Naive thymus-derived CD4-positive, alpha-beta T cell (primary cell): Measurements from ENCODE around the gene PRXL2A. TPM values are rescaled to one million over a fixed set of nuclear protein-coding genes. Genes with fewer than 3 reads are reported as not detected.

Experiments
- ATAC-seq: fragments of 150-1000 bp; cut with Tn5 transposase; 2 replicates; pipeline ENCODE4 v1.10.0; 2021; ENCODE audit warnings: mild to moderate bottlenecking, moderate library complexity
- CTCF ChIA-PET: fragments of 350-600 bp; sonication (Branson Sonifier 250); formaldehyde crosslinking; loops from one replicate; lab custom pipeline; 2021; ENCODE audit warnings: antibody characterized with exemption; lab: Charles Lee
- POLR2A ChIA-PET: fragments of 350-600 bp; sonication (Branson Sonifier 250); formaldehyde crosslinking; loops from one replicate; lab custom pipeline; 2021; ENCODE audit warnings: antibody characterized with exemption, inconsistent platforms; lab: Charles Lee
- DNase-seq, 9 donors: peaks; one replicate each; pipeline versions ENCODE4 v3.0.0 to v3.0.0-alpha.2; 2020 to 2022; ENCODE audit warnings: mixed read lengths in 1 of 9
- H3K27ac ChIP-seq: one replicate; pipeline ENCODE4 v1.7.0; 2013; ENCODE audit warnings: mild to moderate bottlenecking, low read depth, low read length, moderate library complexity
- H3K27me3 ChIP-seq, 2 donors: one replicate each; pipeline ENCODE4 v1.7.0; 2013; ENCODE audit warnings: low read length in 2 of 2, mild to moderate bottlenecking in 2 of 2, moderate library complexity in 2 of 2; ENCODE audit not compliant: control insufficient read depth in 2 of 2, insufficient read depth in 2 of 2
- H3K36me3 ChIP-seq, 3 experiments: 1 replicate in 2 of 3; 2 replicates in 1 of 3; pipeline ENCODE4 v1.7.0; 2013; ENCODE audit warnings: low read length in 3 of 3, mild to moderate bottlenecking in 3 of 3, moderate library complexity in 1 of 3; ENCODE audit not compliant: insufficient read depth in 3 of 3, control insufficient read depth in 2 of 3
- H3K4me1 ChIP-seq, 2 donors: one replicate each; pipeline ENCODE4 v1.7.0; 2013; ENCODE audit warnings: low read length in 2 of 2, mild to moderate bottlenecking in 2 of 2, moderate library complexity in 1 of 2; ENCODE audit not compliant: control insufficient read depth in 2 of 2, insufficient read depth in 2 of 2
- H3K4me3 ChIP-seq: 2 replicates; pipeline ENCODE4 v1.7.0; 2013; ENCODE audit warnings: mild to moderate bottlenecking, low read length
- H3K9me3 ChIP-seq, 3 experiments: 1 replicate in 2 of 3; 2 replicates in 1 of 3; pipeline ENCODE4 v1.7.0; 2013; ENCODE audit warnings: low read length in 3 of 3; ENCODE audit not compliant: control insufficient read depth in 2 of 3
- H3K27ac Mint-ChIP-seq, 9 donors: one replicate each; pipeline ENCODE4 v1.8.0; 2020 to 2022; ENCODE audit warnings: mixed read lengths in 9 of 9, mild to moderate bottlenecking in 8 of 9, moderate library complexity in 5 of 9, inconsistent platforms in 2 of 9
- H3K27me3 Mint-ChIP-seq, 5 donors: one replicate each; pipeline ENCODE4 v1.8.0; 2021 to 2022; ENCODE audit warnings: mixed read lengths in 5 of 5, mild to moderate bottlenecking in 1 of 5
- H3K36me3 Mint-ChIP-seq, 5 donors: one replicate each; pipeline ENCODE4 v1.8.0; 2020 to 2022; ENCODE audit warnings: mixed read lengths in 5 of 5, mild to moderate bottlenecking in 3 of 5, inconsistent platforms in 1 of 5
- H3K4me1 Mint-ChIP-seq, 7 donors: one replicate each; pipeline ENCODE4 v1.8.0; 2020 to 2022; ENCODE audit warnings: mixed read lengths in 7 of 7, mild to moderate bottlenecking in 3 of 7, inconsistent platforms in 1 of 7
- H3K4me3 Mint-ChIP-seq, 10 donors: one replicate each; pipeline ENCODE4 v1.8.0; 2020 to 2022; ENCODE audit warnings: mild to moderate bottlenecking in 10 of 10, mixed read lengths in 10 of 10, moderate library complexity in 6 of 10, inconsistent platforms in 2 of 10
- H3K9me3 Mint-ChIP-seq, 11 donors: one replicate each; pipeline ENCODE4 v1.8.0; 2020 to 2022; ENCODE audit warnings: mixed read lengths in 11 of 11, mild to moderate bottlenecking in 4 of 11, inconsistent platforms in 1 of 11, moderate library complexity in 1 of 11
- intact Hi-C, 2 donors: fragments of 100-400 bp; cut with micrococcal nuclease; formaldehyde crosslinking; loops; one replicate each; pipeline ENCODE4 v1.15.1; 2023
- polyA plus RNA-seq, 2 donors: library from polyadenylated mRNA; unstranded; fragments of 300-500 nt; fragmentation: Illumina TruSeq; gene quantifications; one replicate each; pipeline ENCODE4 v1.2.3, GENCODE V29; 2021
- total RNA-seq, 6 experiments: library from RNA in 5 of 6; stranded (reverse) in 5 of 6; gene quantifications; 1 replicate in 5 of 6; 2 replicates in 1 of 6; pipeline ENCODE4 v1.2.3 and lab custom pipeline; 2021 to 2026

Gene PRXL2A
- total and polyA plus RNA-seq, 7 experiments from 2014 or later = 5.6 to 20.1 (median 8.6) TPM

DNA sequence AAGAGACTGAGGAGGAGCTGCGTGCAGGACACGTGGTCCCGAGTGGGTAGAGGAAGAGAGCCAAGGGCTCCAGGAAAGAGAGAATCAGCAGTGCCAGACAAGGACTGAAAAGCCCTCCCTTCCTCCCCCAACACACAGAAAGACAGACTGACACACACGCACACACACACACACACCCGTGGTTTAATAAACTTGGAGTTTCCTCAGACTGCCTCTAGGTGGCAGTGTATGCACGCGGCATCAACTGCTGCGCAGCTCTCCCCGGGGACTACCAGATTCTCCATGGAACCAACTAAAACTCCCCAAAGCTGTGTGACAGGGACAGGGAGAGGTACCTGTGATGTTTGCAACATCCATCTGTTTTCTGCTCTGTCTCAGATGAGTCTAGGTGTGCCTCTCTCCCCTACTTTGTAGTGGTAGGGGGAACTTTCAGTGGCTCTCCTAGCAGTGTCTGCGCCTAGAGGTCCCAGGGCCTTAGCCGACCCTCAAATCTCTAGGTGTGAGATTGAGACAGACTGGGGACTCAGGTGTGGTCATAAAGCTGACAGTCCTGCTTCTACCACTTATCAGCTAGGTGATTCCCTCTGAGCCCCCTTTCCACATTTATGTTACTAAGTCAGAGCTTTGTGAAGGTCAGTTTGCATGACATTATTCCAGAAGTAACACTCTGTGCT is 36.4 kb downstream of the PRXL2A start:
- ATAC-seq (peak; percentile 86), DNase-seq (peak in 7 of 9 donors; percentile 60 to 83 (median 75))
- CTCF ChIA-PET = interaction anchor here (0.6 to 39.2 kb wide), 33 partner anchors 12 to 479 kb away, joined by 3 to 839 read pairs (median 5); partner anchors contain the start of gene PRXL2A
- H3K27ac ChIP-seq = no peak overlapping the region
- POLR2A ChIA-PET = interaction anchor here (0.6 to 32.8 kb wide), 18 partner anchors 8 to 218 kb away, joined by 3 to 582 read pairs (median 4); no protein-coding TSS in a partner anchor
- no peaks in the 10 kb centered on the region for H3K9me3 ChIP-seq
- no peaks in the 10 kb centered on the region for H3K27me3 ChIP-seq
- H3K27ac Mint-ChIP-seq = peak overlapping the region; percentile 29 to 90 (median 78)
- no peaks in the 10 kb centered on the region for H3K36me3 ChIP-seq
- no peaks in the 10 kb centered on the region for H3K36me3 Mint-ChIP-seq
- H3K4me3 ChIP-seq = no peak overlapping the region
- H3K27me3 Mint-ChIP-seq = peaks cover 0 to 11% (median 0%) of the 10 kb centered on the region in 5 donors
- peak overlapping the region in 9 of 10 donors; percentile 19 to 69 (median 39) for H3K4me3 Mint-ChIP-seq
- intact Hi-C loops = loop anchor here (1.0 to 10.0 kb wide), 17 partner anchors 9 to 480 kb away; partner anchors contain the start of gene PRXL2A (in 2 of the 2)
- peaks cover 34 to 71% (median 55%) of the 10 kb centered on the region in 7 donors for H3K4me1 Mint-ChIP-seq
- no peaks in the 10 kb centered on the region for H3K9me3 Mint-ChIP-seq
- H3K4me1 ChIP-seq = peaks cover 0 to 39% of the 10 kb centered on the region in 2 donors

DNA sequence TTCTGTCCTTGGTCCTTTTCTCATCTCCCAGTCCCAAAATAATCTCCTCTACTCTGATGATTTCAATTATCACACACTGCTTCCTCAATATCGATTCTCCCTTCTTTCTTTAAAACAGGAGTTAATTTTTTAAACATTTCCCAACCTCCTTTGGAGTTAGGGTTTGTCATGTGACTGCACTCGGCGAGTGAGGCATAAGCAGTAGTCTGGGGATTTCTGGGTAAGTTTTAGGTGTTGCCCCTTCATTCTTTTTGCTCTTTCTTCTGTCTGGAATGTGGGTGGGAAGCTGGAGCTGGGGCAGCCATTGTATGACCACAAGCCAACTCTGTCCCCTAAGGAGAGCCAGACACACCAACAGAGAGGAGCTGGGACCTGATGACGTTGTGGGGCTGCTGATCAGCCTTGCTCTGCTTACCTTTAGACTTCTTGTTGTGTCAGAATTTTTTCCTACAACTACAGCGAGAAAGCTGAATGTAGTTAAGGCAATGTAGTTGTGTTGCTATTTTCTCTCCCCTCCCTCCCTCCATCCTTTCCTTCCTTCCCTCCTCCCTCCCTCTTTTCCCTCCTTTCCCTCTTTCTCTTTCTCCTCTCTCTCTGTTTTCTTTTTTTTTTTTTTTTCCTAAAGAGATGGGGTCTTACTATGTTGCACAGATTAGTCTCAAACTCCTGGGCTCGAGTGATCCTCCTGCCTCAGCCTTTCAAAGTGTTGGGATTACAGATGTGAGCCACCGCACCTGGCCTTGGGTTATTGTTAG is 39.3 kb downstream of the PRXL2A start:
- Mint-ChIP-seq H3K4me3 (peak overlapping the region in 6 of 10 donors; percentile 22 to 74 (median 56)), H3K27me3 (peaks cover 0 to 11% (median 0%) of the 10 kb centered on the region in 5 donors), H3K36me3 (no peaks in the 10 kb centered on the region), H3K9me3 (no peaks in the 10 kb centered on the region), H3K4me1 (peaks cover 34 to 69% (median 55%) of the 10 kb centered on the region in 7 donors), H3K27ac (peak overlapping the region in 8 of 9 donors; percentile 49 to 94 (median 84))
- intact Hi-C loops = loop anchor here (1.0 to 10.0 kb wide), 3 partner anchors 19 to 247 kb away; no protein-coding TSS in a partner anchor
- POLR2A ChIA-PET = interaction anchor here (0.7 to 32.8 kb wide), 8 partner anchors 9 to 53 kb away, joined by 3 to 582 read pairs (median 4); no protein-coding TSS in a partner anchor
- Histone ChIP-seq H3K36me3 (no peaks in the 10 kb centered on the region), H3K27ac (no peak overlapping the region), H3K27me3 (no peaks in the 10 kb centered on the region), H3K9me3 (no peaks in the 10 kb centered on the region), H3K4me3 (no peak overlapping the region), H3K4me1 (peaks cover 0 to 38% of the 10 kb centered on the region in 2 donors)
- ATAC-seq (no peak), DNase-seq (peak in 2 of 9 donors; percentile 51 to 57)
- CTCF ChIA-PET = interaction anchor here (0.8 to 39.2 kb wide), 6 partner anchors 12 to 101 kb away, joined by 3 to 839 read pairs (median 6); no protein-coding TSS in a partner anchor

DNA sequence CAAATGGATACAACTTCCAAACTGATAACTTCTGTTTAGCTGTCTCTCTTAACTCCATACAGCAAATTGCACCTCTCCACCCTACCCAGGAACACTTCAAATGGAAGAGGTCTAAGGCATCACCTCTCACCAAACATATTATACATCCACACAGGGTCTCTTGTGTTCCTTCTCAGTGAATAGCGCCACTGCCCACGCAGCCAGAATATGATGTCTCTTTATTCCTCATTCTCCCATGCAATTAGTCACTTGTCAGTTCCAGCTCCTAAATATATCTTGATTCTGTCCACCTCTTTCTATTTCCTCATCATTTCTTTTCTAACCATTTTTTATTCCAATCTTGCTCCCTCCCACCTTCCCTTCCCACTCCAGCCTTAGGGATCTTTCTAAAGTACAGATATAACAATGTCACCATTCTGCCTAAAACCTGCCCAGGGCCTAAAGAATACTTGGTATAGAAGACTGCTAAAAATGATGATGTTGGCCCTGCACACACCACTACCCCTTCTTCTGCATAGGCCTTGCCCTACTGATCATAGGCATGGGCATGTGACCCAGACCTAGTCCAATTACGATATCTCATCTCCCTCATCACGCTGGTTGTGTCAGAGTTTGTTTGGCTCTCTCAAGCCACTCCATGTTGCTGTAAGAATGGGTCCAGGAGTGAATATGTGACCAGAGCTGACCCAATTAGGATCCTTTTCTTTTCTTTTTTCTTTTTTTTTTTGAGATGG is 40.0 kb downstream of the PRXL2A start:
- Mint-ChIP-seq H3K9me3 (no peaks in the 10 kb centered on the region), H3K4me3 (peak overlapping the region in 7 of 10 donors; percentile 12 to 74 (median 35)), H3K36me3 (no peaks in the 10 kb centered on the region), H3K27ac (peak overlapping the region in 8 of 9 donors; percentile 49 to 94 (median 84)), H3K4me1 (peaks cover 36 to 63% (median 54%) of the 10 kb centered on the region in 7 donors), H3K27me3 (peaks cover 0 to 11% (median 0%) of the 10 kb centered on the region in 5 donors)
- Histone ChIP-seq H3K27me3 (no peaks in the 10 kb centered on the region), H3K4me1 (peaks cover 0 to 31% of the 10 kb centered on the region in 2 donors), H3K4me3 (no peak overlapping the region), H3K27ac (no peak overlapping the region), H3K36me3 (no peaks in the 10 kb centered on the region), H3K9me3 (no peaks in the 10 kb centered on the region)
- CTCF ChIA-PET = interaction anchor here (0.8 to 39.2 kb wide), 6 partner anchors 12 to 100 kb away, joined by 3 to 839 read pairs (median 6); no protein-coding TSS in a partner anchor
- no peak for ATAC-seq
- POLR2A ChIA-PET = interaction anchor here (0.7 to 32.8 kb wide), 7 partner anchors 8 to 52 kb away, joined by 3 to 582 read pairs (median 4); no protein-coding TSS in a partner anchor
- intact Hi-C loops = loop anchor here (5.0 to 10.0 kb wide), 2 partner anchors 149 to 246 kb away; no protein-coding TSS in a partner anchor
- no peak for DNase-seq

DNA sequence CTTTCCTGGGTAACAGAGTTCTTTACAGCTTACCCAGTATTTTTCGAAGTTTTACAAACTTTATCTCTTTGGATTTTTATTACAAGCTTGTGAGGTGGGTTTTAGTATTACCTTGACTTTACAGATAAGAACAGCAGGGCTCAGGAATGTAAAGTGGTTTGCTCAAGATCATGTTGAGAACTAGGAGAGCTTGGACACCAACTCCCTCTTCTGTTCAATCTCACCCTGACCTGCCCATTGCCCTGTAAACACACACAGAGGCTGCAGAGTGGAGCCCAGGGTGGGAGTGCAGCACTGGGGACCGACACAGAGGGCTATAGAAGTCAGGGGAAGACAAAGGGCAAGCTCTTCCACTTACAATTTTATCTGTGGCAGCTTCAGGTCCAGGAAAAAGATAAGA is 41.2 kb downstream of the PRXL2A start:
- H3K4me3 Mint-ChIP-seq = no peak overlapping the region
- no peaks in the 10 kb centered on the region for H3K9me3 ChIP-seq
- H3K4me1 ChIP-seq = peaks cover 0 to 20% of the 10 kb centered on the region in 2 donors
- H3K4me3 ChIP-seq = no peak overlapping the region
- peaks cover 0 to 11% (median 0%) of the 10 kb centered on the region in 5 donors for H3K27me3 Mint-ChIP-seq
- DNase-seq (no peak), ATAC-seq (no peak)
- no peaks in the 10 kb centered on the region for H3K9me3 Mint-ChIP-seq
- ChIA-PET CTCF (interaction anchor here (1.1 to 39.2 kb wide), 3 partner anchors 14 to 56 kb away, joined by 4 to 839 read pairs (median 13); no protein-coding TSS in a partner anchor), POLR2A (interaction anchor here (1.1 to 32.8 kb wide), 4 partner anchors 10 to 51 kb away, joined by 3 to 582 read pairs (median 162); no protein-coding TSS in a partner anchor)
- intact Hi-C loops = loop anchor here (5.0 to 10.0 kb wide), 2 partner anchors 148 to 245 kb away; no protein-coding TSS in a partner anchor
- peak overlapping the region in 7 of 9 donors; percentile 41 to 94 (median 85) for H3K27ac Mint-ChIP-seq
- H3K4me1 Mint-ChIP-seq = peaks cover 25 to 55% (median 46%) of the 10 kb centered on the region in 7 donors
- H3K27ac ChIP-seq = no peak overlapping the region
- no peaks in the 10 kb centered on the region for H3K36me3 ChIP-seq
- no peaks in the 10 kb centered on the region for H3K36me3 Mint-ChIP-seq
- H3K27me3 ChIP-seq = no peaks in the 10 kb centered on the region

DNA sequence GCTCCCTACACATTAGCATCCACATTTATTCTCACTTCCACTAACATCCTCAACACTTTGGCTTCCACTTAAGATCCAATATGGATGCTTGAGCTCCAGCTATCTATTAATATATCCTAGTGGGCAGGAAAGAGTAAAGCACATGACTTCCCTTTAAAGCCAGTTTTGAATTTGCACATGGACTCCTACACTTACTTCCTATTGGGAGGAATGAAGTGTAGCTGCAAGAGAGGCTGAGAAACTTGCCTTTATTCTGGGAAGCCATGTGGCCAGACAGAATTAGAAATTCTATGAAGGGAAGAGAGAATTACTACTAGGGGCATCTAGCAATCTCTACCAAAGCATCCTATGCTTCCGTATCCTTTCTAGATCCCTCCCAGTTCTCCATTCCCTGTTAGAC is 42.8 kb downstream of the PRXL2A start:
- Mint-ChIP-seq H3K9me3 (peaks cover 0 to 3% (median 0%) of the 10 kb centered on the region in 11 donors), H3K4me3 (no peak overlapping the region), H3K4me1 (peaks cover 23 to 45% (median 38%) of the 10 kb centered on the region in 7 donors), H3K27ac (no peak overlapping the region), H3K27me3 (peaks cover 0 to 11% (median 0%) of the 10 kb centered on the region in 5 donors), H3K36me3 (peaks cover 0 to 10% (median 4%) of the 10 kb centered on the region in 5 donors)
- Histone ChIP-seq H3K27me3 (no peaks in the 10 kb centered on the region), H3K36me3 (peaks cover 0 to 9% (median 0%) of the 10 kb centered on the region in 3 experiments), H3K9me3 (no peaks in the 10 kb centered on the region), H3K4me1 (peaks cover 1 to 8% of the 10 kb centered on the region in 2 donors), H3K4me3 (no peak overlapping the region), H3K27ac (no peak overlapping the region)
- ATAC-seq (no peak), DNase-seq (no peak)
- ChIA-PET POLR2A (interaction anchor here (1.3 to 32.8 kb wide), 6 partner anchors 10 to 50 kb away, joined by 4 to 582 read pairs (median 8); no protein-coding TSS in a partner anchor), CTCF (interaction anchor here (39.2 kb wide), 1 partner anchor 55 kb away, joined by 839 read pairs; no protein-coding TSS in a partner anchor)
- intact Hi-C loops = loop anchor here in 1 of 2 donors (5.0 kb wide), 1 partner anchor 249 kb away; no protein-coding TSS in a partner anchor
